ENCODE measurements around the gene CASZ1. TPM values are rescaled to one million over a fixed set of nuclear protein-coding genes. Genes with fewer than 3 reads are reported as not detected.

The CASZ1 gene
- total RNA-seq, 1 experiment from 2014 or later, result 3.9 TPM

DNA sequence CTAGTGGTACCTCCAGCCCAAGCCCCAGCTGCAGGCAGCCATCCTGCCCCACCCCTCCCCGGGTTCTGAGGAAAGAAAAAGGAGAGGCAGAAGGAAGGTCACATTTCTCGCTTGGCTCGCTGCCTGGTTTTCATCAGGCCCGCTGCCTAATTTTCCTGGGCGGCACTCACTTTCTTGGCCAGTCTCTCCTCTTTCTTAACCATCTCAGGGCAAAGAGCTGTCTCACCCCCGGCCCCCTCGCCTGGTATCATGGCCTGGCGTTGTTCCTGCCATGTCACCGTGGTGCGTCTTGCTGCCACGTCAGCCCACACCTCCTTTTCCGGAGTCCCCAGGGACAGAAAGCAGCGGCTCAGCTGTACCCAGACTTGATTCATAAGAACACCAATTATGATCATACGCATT is 26.6 kb upstream of the CASZ1 start:
- Histone ChIP-seq H2BK15ac (ENCODE audit: low read depth, low read length) (no peak overlapping the region), H3T11ph (ENCODE audit: low read length) (no peak overlapping the region), H3K4me1 (ENCODE audit: insufficient read depth, low read length) (no peaks in the 10 kb centered on the region), H4K91ac (ENCODE audit: insufficient read length, low read depth, low read length) (no peak overlapping the region), H4K5ac (ENCODE audit: insufficient read length, low read depth, low read length) (no peak overlapping the region), H3K9me3 (ENCODE audit: control insufficient read depth, low read depth, low read length) (no peaks in the 10 kb centered on the region), H2AK5ac (ENCODE audit: insufficient read length, low read length) (no peak overlapping the region), H2BK5ac (ENCODE audit: insufficient read length, low read length) (no peak overlapping the region), H3K79me1 (ENCODE audit: insufficient read depth, low read depth, low read length, poor library complexity, severe bottlenecking) (no peaks in the 10 kb centered on the region), H3K9ac (ENCODE audit: extremely low read depth, insufficient read length, low read length) (no peak overlapping the region), H3K18ac (ENCODE audit: insufficient read length, low read depth, low read length) (no peak overlapping the region), H2BK120ac (ENCODE audit: low read depth, low read length, poor library complexity, severe bottlenecking) (no peak overlapping the region), H3K4ac (ENCODE audit: low read depth, low read length) (no peak overlapping the region), H3K14ac (ENCODE audit: insufficient read depth, low read length) (no peak overlapping the region), H3K27me3 (ENCODE audit: insufficient read depth, low read length) (no peaks in the 10 kb centered on the region), H4K20me1 (ENCODE audit: control insufficient read depth, insufficient read depth, insufficient read length) (no peaks in the 10 kb centered on the region), H2BK12ac (ENCODE audit: insufficient read length, low read depth, low read length) (no peak overlapping the region), H3K27ac (ENCODE audit: insufficient read length, low read depth, low read length) (no peak overlapping the region), H3K4me2 (ENCODE audit: insufficient read depth, insufficient read length, low read length) (no peak overlapping the region), H2AFZ (ENCODE audit: low read length) (no peak overlapping the region), H3K23ac (ENCODE audit: insufficient read length, low read depth, low read length) (no peak overlapping the region), H3K23me2 (ENCODE audit: insufficient read length, low read depth, low read length, poor library complexity, severe bottlenecking) (no peaks in the 10 kb centered on the region), H3K79me2 (ENCODE audit: insufficient read depth, low read length) (no peaks in the 10 kb centered on the region), H3K56ac (ENCODE audit: insufficient read length, low read depth, low read length) (no peak overlapping the region), H2BK20ac (ENCODE audit: low read depth, low read length, poor library complexity, severe bottlenecking) (no peak overlapping the region), H4K8ac (replicated peaks; ENCODE audit: insufficient read length, low read depth, low read length) (no peak overlapping the region)
- TF ChIP-seq, protein P1, sequence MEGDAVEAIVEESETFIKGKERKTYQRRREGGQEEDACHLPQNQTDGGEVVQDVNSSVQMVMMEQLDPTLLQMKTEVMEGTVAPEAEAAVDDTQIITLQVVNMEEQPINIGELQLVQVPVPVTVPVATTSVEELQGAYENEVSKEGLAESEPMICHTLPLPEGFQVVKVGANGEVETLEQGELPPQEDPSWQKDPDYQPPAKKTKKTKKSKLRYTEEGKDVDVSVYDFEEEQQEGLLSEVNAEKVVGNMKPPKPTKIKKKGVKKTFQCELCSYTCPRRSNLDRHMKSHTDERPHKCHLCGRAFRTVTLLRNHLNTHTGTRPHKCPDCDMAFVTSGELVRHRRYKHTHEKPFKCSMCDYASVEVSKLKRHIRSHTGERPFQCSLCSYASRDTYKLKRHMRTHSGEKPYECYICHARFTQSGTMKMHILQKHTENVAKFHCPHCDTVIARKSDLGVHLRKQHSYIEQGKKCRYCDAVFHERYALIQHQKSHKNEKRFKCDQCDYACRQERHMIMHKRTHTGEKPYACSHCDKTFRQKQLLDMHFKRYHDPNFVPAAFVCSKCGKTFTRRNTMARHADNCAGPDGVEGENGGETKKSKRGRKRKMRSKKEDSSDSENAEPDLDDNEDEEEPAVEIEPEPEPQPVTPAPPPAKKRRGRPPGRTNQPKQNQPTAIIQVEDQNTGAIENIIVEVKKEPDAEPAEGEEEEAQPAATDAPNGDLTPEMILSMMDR (conservative IDR thresholded peaks at IDR 0.05), result no peak
- Mint-ChIP-seq H3K4me1 (peaks cover 10 to 39% of the 10 kb centered on the region in 2 experiments), H3K9me3 (no peaks in the 10 kb centered on the region), H3K4me3 (no peak overlapping the region), H3K27me3 (ENCODE audit: low read depth) (peaks cover 6% of the 10 kb centered on the region), H3K27ac (no peak overlapping the region; a peak in 1 of 7 replicates), H3K36me3 (ENCODE audit: insufficient read depth in 1 of 3, low read depth in 3 of 3) (no peaks in the 10 kb centered on the region; a peak in 1 of 7 replicates)
- no CpG with 5 or more reads among the region's 14 CpGs for WGBS (ENCODE audit: extremely low coverage, insufficient read length, low lambda C conversion rate)
- no peak for DNase-seq

All from H9 (cell line).